Stimulated activated CD4-positive, alpha-beta T cell treated with anti-CD3 and anti-CD28 coated beads, Interleukin-12 subunit alpha, Interleukin-12 subunit beta, amount 100 ng/mL, for 4 hours (primary cell): Measurements from ENCODE around the gene ATP5MC3.

Experiments used
- DNase-seq: peaks from one replicate; pipeline ENCODE4 v3.0.0-alpha.2; 2020

Gene ATP5MC3

DNA sequence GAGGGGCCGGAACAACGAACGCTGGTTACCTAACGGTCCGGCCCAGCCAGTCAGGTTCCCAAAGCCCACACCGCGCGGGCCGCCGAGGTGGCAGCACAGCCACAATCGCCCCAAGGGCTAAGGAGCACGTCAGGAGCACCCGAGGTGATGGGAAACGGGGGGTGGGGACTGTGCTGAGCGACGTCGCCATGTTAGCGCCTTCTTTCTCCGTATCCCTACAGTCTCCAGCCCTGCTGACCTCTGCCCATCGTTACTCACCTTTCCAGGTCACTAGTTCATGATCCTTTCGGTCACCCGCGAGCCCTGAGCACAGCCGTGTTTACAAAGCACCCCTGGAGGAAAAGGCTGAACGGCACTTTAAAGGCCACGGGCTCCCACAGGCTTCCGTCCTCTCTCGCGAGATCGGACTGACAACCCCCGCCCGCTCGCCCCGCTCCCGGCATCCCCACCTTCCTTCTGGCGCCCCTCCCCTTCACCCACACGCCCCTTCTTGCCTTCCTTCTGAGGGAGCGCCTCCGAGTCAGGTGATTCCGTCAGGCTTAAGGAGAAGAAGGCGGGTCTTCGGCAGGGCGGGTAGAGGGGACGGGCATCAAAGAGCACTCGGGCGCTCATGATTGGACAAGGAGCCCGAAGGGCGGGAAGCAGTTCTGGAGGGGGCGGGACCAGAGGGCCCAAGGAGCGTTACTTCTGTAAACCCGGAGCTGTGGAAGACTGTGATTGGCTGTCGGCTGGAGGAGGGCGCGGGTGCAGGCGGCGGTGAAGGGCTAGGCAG lies 13.5 kb downstream of the ATP5MC3 start, which contains the start of gene ATF2:
Gene ATF2 (minus strand): TSS at position 412 of the 772 bp plus-strand sequence. CDS start 31,760 bp downstream, outside the sequence.
- DNase-seq = peak; percentile 92

DNA sequence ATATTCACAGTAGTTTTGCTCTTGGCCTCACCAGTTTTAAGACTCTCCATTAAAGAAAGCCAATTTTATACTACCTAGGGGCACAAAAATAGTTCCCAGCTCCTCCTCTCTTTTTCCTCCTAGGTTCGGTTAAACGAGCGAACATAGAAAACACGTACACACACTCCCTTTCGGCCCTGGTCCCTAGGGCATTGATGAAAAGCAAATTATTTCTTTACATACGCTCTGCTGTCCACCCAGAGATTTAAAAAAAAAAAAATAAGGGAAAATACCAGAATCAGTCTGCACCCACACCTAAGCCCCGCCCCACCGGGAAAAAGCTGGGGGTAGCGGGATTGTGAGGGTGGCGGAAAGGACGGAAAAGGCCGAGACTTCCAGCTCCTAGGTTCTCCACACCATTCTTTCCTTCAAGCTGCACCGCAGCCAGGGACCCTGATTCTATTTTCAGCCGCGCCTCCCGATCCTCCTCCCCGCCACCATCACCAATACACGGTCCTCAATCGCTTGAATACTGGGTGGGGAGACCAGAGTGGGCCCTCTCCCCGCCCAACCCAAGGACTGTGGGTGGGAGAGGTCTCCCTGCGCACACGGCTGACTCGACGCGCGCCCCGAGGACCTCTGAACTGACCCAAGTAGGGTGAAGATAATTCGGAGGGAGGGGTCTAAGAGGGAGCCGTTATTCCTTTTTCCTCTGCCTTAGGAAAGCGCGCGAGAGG lies 14.3 kb downstream of the ATP5MC3 start:
- no peak for DNase-seq

DNA sequence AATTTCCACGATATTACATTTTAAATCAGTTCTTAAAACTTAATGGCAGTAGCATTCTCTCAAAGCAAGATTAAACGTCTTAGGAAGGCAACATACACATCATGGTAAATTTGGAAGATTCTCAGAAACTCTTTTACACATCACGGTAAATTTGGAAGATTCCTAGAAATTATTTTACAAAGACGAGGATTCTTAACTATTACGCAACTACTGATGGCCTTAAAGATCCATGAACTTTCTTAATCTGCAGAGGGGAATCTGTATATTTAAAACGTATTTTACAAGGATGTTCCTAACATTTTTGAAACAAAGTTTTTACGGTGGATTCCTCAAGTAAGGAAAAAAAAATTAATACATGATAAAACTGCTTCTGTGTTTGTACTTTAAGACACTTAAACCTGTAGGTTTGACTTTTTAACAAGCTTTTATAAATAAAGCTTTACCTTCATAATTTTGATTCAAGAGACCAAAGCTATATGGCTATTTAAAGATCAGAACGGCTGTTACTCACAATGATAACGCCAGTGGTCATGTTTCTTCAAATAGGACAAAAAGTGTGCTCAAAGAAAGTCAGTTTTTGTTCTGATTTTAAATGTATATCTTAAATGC lies 15.2 kb downstream of the ATP5MC3 start:
- DNase-seq = no peak

DNA sequence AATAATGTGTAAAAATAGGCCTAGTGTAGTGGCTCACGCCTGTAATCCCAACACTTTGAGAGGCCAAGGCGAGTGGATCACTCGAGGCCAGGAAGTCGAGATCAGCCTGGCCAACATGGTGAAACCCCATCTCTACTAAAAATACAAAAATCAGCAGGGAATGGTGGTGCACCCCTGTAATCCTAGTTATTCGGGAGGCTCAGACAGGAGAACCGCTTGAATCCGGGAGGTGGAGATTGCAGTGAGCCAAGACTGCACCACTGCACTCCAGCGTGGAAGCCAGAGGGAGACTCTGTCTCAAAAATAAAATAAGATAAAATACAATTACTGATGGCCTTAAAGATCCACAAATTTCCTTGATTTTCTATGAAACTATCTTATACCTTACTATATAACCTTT lies 17.3 kb downstream of the ATP5MC3 start:
- no peak for DNase-seq

DNA sequence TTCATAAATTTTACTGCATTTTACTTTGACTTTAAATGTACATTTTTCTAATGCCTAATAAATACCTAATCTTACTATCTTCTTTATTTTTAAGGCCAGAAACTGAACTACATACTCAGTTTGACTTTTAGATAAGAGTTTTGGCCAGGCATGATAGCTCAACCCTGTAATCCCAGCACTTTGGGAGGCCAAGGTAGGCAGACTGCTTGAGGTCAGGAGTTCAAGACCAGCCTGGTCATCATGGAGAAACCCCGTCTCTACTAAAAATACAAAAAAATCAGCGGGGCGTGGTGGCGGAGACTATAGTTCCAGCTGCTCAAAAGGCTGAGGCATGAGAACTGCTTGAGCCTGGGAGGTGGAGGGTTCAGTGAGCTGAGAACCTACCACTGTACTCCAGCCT lies 22.6 kb downstream of the ATP5MC3 start:
- no peak for DNase-seq

DNA sequence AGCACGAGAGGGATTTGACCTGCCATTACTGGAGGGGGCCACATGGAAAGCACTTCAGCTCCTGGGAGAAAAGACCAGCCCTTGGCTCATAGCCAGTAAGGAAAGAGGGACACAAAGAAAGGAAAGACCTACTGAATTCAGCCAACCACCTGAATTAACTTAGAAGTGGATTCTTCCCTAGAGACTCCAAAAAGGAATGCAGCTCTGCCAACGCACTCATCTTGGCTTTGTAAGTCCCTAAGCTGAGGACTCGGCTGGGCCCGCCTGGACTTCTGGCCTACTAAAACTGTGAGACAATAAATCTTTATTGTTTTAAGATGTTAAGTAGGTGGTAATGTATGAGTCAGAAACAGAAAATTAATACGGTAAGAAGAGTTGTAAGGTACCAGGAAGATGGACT lies 25.0 kb downstream of the ATP5MC3 start:
- DNase-seq = no peak

DNA sequence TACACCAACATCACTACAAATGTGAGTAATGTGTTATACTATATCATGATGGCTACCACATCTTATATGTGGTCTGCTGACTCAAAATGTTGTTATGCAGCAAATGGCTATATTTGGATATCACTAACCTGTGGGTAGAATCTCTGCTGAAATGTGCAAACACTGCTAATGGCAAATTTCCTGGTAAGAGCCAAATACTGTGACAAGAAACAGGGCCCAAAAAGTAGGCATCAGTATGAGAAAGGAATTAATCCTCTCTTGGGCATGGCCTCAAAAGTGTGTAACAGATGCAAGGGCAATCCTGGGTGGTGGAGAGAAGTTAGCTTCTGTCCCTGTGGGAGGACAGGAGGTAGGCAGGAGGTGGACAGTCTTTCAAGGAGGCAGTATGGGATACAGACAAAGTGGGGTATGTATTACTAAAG lies 26.8 kb downstream of the ATP5MC3 start:
- DNase-seq = no peak

DNA sequence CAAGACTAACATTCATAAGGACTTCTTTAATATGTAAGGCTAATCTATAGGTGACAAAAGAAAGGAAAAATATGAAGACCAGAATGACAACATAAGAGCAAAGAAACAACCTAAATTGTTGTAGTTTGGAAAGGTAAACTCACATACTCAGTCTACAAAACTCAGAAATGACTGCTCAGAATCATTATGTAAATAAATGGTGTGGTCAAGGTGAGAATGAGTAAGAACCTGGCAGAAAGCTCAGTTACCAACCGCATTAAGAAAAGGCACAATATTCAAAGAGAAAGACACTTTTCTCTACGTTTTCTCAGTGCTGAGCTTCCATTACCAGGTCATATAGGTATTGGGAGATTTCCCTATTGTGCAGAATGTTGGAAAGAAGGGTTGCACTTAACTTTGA lies 29.3 kb downstream of the ATP5MC3 start:
- no peak for DNase-seq

DNA sequence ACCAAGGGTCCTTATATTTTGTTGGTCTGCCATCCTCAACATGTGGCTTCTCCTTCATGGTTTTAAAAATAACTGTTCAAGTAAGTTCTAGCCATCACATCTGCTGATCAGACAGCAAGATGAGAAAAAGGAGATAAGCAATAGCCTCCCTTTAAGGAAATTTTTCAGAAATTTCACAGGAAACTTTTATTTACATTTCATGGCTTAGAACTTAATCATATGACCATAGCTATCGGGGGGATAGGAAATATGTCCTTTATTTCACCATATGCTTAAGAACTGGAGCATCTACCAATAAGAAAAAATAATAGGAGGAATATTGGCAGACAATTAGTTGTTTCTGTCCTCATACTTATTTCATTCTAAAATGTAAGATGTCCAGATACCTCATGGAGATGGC lies 29.7 kb downstream of the ATP5MC3 start:
- no peak for DNase-seq

DNA sequence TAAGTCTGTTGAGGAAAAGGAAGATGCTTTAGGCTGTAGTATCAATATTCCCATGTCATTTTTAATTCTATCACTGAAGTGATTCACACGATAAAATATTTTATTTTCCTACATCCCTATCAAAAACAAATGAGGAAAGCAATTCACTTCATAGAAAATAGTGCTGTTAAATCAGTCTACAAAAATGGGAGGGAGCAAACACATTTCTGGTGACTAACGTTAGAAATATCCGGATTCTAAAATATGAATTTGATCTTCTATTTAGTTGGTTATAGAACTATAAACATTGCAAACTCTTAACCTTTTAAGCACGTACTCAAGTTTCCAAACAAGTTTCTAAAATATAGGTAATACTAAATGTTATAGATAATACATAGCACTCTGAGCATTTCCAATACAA lies 34.3 kb downstream of the ATP5MC3 start:
- DNase-seq = no peak

DNA sequence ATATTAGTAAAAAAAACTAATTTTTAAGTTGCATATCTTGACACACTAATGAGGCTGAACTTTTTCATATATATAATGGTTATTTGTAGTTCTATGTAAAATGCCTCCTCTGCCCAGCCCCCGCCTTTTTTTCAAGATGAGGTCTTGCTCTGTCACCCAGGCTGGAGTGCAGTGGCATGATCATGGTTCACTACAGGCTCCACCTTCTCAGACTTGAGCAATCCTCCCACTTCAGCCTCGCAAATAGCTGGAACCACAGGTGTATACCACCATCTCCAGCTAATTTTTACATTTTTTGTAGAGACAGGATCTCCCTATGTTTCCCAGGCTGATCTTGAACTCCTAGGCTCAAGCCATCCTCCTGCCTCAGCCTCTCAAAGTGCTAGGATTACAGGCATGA lies 37.8 kb downstream of the ATP5MC3 start:
- DNase-seq = no peak

DNA sequence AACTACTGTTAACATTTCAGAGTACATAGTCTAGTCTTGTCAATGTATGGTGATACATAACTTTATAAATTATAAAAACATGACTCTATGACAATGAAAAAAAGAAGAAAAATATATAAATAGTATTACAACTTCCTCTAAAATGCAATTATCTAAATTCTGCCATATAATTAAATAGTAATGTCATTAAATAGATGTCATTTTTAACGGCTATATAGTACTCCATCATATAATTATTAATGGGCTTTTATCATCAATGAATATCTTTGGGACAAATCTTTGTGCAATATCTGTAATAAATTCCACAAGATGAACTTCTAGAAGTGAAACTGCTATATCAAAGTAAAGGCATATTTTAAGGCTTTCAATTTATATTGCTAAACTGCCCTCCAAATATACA lies 38.3 kb downstream of the ATP5MC3 start:
- no peak for DNase-seq

DNA sequence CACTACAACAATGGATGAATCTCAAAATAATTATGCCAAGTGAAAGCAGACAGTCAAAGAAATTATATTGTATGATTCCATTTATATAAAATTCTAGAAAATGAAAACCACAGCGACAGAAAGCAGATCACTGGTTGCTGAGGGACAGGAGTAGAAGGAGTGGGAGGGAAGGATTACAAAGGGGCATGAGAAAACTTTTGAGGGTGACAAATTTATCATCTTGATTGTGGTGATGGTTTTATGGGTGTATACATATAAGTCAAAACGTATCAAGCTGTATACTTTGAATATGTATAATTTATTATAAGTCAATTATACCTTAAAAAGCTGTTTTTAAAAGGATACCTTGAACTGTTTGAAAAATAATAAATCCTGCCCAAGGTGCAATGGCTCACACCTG lies 41.2 kb downstream of the ATP5MC3 start:
- DNase-seq = no peak

DNA sequence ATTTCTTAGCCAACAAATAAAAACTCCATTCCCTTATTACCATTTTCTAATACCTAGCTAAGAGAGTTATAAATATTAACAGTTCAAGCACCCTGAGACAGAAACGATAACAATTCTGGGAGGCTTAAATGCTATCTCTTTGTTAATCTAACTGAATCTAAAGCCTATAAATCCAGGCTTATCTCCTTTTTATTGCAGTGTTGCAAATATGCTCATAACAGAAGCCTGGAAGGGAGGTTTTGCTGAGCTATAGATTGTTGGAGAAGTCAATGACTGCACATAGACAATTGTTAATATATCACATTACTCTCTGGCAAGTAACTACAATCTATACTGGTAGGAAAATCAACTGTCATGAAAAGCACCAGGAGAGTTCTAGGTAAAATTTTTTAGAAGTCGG lies 43.7 kb downstream of the ATP5MC3 start:
- DNase-seq = no peak

DNA sequence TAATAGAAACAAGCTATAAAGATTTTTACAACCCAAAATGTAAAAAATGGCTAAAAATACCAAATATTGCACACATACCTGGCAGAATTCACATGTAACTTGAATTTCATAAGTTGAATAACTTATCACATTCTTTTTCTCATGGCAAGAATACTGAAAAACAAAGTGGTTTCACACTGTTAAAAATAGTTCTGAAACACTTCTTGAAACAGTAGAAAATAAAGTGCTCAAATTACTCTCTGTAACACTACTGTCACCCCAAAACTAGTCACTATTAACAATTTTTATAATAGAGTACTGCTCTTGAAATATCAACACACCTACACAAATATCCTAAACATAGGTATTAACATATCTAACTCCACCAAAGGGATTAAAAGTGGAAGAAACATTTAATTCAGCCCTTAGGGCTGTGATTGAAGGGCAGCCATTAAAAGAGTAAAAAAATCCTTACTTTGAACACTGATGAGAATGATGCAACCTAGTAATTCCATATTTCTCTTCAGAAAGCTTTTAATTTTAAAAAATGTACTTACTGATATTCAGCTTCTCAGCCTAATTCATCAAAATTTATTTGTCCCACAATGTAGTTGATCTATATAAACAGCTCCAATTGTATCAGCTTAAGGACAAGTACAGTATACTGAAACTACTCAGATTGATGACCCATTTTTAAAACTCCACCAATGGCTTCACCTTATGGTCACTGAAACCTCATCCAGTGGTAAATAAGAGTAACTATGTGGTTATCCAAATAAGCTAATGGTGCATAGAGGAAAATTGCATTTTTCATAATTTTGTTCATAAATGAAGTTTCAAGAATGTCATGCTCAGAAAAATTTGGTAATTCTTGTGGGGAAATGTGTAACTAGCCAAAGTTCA lies 44.9 kb downstream of the ATP5MC3 start:
- no peak for DNase-seq

DNA sequence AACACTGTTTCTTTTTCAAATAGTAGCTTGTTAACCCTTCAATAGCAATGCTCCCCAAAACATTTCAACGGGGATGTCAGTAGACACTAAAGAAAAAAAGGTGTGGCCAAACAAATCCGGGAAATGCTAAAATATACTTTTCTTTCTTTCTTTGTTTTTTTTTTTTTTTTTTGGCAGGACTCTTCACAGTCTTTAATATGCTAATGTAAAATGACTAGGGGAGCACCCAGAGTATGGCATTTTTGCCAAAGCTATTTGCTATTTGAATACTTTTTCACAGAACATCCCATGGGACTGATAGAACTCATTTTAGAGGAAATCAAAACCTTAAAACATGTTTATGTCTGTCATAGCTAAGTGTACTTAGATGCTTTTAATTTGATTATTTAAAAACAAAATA lies 45.6 kb downstream of the ATP5MC3 start:
- no peak for DNase-seq

DNA sequence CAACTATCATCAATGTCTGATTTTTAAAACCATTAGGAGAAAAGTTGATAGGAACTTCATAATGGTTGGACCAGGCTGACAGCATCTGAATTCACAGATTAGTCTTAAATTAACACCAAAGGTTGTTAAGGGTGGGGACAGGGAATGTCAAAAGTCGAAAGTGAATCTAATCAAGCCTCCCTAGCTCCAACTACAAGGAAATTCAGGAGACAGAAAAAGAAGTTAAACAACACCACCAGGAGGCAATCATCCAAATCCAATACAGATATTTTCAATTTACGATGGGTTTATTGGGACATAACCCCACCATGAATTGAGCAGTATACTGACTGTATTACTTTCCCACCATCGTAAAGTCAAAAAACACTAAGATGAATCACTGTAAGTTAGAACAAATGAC lies 46.3 kb downstream of the ATP5MC3 start:
- DNase-seq = no peak

DNA sequence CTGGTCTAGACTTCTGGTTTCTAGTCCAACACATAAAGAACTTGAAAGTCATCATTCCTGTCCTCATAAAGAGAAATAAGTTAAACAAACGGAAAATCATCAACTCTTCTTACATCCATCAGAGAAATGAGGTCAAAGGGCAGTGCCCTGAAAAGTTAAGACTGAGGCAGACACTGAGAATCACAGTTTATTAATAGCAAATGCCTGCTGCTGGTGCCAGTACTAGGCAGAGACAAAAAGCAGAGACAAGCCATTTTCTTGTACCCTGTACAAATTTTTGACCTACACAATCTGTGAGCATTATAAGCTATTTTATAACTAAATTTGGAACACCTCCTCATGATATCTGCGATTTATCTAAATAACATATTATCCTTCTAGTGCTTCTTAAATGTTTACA lies 50.3 kb downstream of the ATP5MC3 start:
- no peak for DNase-seq

DNA sequence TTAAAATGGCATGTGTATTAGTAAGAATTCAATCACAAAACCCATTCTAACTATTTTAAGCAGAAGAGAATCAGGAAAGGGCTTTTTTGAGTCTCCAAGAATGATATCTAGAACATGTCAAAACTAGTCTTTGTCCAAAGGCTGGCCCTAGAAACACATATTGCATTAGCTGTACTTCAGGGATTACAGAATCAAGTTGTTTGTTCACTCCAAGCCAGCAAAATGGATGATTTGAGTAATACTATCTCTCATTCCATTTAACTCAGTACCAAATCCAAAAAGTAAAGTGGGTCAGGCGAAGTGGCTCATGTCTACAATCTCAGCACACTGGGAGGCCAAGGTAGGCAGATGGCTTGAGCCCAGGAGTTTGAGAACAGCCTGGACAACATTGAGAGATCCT lies 54.8 kb downstream of the ATP5MC3 start:
- DNase-seq = no peak
